Smooth muscle cell (in vitro differentiated cells): ENCODE data around the gene ALK. TPM values are rescaled to one million over a fixed set of nuclear protein-coding genes. Genes with fewer than 3 reads are reported as not detected.

ENCODE experiments used
- DNase-seq: peaks from one replicate; lab custom pipeline; 2025; ENCODE audit not compliant: unreplicated experiment; lab: John Stamatoyannopoulos, UW
- H2AFZ ChIP-seq: fragments of 200-600 bp; sonication (generic); 2 replicates; pipeline ENCODE4 v1.6.0; 2016; ENCODE audit warnings: antibody characterized with exemption, low read depth, mild to moderate bottlenecking
- H3F3A ChIP-seq: fragments of 200-600 bp; sonication (generic); 2 replicates; pipeline ENCODE4 v1.6.0; 2017; ENCODE audit warnings: antibody characterized with exemption, low read depth
- H3K27ac ChIP-seq: fragments of 200-600 bp; sonication (generic); 2 replicates; pipeline ENCODE4 v1.5.1; 2016; ENCODE audit warnings: low read depth, mild to moderate bottlenecking
- H3K27me3 ChIP-seq: fragments of 200-600 bp; sonication (generic); 2 replicates; pipeline ENCODE4 v1.6.1; 2016; ENCODE audit warnings: low read depth, mild to moderate bottlenecking
- H3K36me3 ChIP-seq: fragments of 200-600 bp; sonication (generic); 2 replicates; pipeline ENCODE4 v1.5.1; 2016; ENCODE audit warnings: low read depth
- H3K4me1 ChIP-seq: fragments of 200-600 bp; sonication (generic); 2 replicates; pipeline ENCODE4 v1.5.1; 2016; ENCODE audit warnings: low read depth
- H3K4me2 ChIP-seq: fragments of 200-600 bp; sonication (generic); 2 replicates; pipeline ENCODE4 v1.6.0; 2016; ENCODE audit warnings: mild to moderate bottlenecking
- H3K4me3 ChIP-seq: fragments of 200-600 bp; sonication (generic); 2 replicates; pipeline ENCODE4 v1.5.1; 2016; ENCODE audit warnings: mild to moderate bottlenecking
- H3K79me2 ChIP-seq: fragments of 200-600 bp; sonication (generic); 2 replicates; pipeline ENCODE4 v1.6.0; 2016; ENCODE audit warnings: low read depth, mild to moderate bottlenecking
- H3K9ac ChIP-seq: fragments of 200-600 bp; sonication (generic); 2 replicates; pipeline ENCODE4 v1.6.0; 2016; ENCODE audit warnings: low read depth
- H3K9me3 ChIP-seq: fragments of 200-600 bp; sonication (generic); replicated peaks from 2 replicates; pipeline ENCODE4 v1.5.1; 2016; ENCODE audit warnings: low read depth
- H4K20me1 ChIP-seq: fragments of 200-600 bp; sonication (generic); 2 replicates; pipeline ENCODE4 v1.6.0; 2016; ENCODE audit warnings: low read depth
- WGBS: methylation state at CpG from one replicate; pipeline ENCODE4 v1.1.7; 2016; ENCODE audit warnings: low lambda C conversion rate; 5-methylcytosine and 5-hydroxymethylcytosine counted together
- polyA plus RNA-seq: library from polyadenylated mRNA; unstranded; fragments of >200 nt; fragmentation: Nextera tagmentation; extraction: Ambion mirVana; gene quantifications from 2 replicates; pipeline ENCODE4 v1.2.1, GENCODE V29; 2016
- total RNA-seq: library from RNA; depleted of rRNA; stranded (reverse); fragments of >200 nt; gene quantifications from 2 replicates; pipeline ENCODE4 v1.2.3, GENCODE V29; 2014
- TF ChIP-seq, protein P1 (sequence below): fragments of 200-600 bp; sonication (generic); IDR thresholded peaks from 2 replicates; pipeline ENCODE4 v1.5.1; 2017; ENCODE audit warnings: borderline replicate concordance, mild to moderate bottlenecking, antibody characterized with exemption; ENCODE audit not compliant: insufficient read depth, poor library complexity, severe bottlenecking

The ALK gene
- total and polyA plus RNA-seq, 2 experiments from 2014 or later, result 0.13 to 0.19 TPM

DNA sequence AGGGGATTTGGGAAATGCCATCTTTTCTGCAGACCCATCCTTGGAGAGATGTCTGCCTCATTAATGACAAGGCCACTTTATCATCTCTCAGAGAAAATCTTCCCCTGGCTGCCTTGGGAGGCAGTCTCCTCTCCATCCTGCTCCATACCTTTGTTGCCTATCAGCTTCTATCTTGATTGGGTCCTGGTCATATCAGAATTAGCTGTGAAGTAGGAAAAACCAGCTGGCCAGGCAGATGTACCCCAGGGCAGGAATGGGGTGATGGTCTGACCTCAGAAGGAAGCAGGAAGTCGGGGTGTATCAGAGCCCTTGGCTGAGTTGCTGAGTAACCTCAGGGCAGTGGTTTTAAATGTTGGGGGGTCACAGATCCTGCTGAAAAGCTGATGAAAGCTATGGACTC, 41.3 kb downstream of the ALK start:
- no peak for DNase-seq
- Histone ChIP-seq H3K4me2 (no peak overlapping the region), H3K36me3 (no peaks in the 10 kb centered on the region), H3K4me1 (peaks cover 7% of the 10 kb centered on the region), H3F3A (no peaks in the 10 kb centered on the region), H3K9me3 (no peaks in the 10 kb centered on the region), H4K20me1 (no peaks in the 10 kb centered on the region), H3K27ac (no peak overlapping the region), H3K4me3 (no peak overlapping the region), H3K9ac (no peak overlapping the region), H2AFZ (no peak overlapping the region), H3K79me2 (no peaks in the 10 kb centered on the region), H3K27me3 (peaks cover 20% of the 10 kb centered on the region)
- WGBS, result 83% methylated on average over 1 of the region's 1 CpG
- TF ChIP-seq, protein P1, sequence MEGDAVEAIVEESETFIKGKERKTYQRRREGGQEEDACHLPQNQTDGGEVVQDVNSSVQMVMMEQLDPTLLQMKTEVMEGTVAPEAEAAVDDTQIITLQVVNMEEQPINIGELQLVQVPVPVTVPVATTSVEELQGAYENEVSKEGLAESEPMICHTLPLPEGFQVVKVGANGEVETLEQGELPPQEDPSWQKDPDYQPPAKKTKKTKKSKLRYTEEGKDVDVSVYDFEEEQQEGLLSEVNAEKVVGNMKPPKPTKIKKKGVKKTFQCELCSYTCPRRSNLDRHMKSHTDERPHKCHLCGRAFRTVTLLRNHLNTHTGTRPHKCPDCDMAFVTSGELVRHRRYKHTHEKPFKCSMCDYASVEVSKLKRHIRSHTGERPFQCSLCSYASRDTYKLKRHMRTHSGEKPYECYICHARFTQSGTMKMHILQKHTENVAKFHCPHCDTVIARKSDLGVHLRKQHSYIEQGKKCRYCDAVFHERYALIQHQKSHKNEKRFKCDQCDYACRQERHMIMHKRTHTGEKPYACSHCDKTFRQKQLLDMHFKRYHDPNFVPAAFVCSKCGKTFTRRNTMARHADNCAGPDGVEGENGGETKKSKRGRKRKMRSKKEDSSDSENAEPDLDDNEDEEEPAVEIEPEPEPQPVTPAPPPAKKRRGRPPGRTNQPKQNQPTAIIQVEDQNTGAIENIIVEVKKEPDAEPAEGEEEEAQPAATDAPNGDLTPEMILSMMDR, result no peak

DNA sequence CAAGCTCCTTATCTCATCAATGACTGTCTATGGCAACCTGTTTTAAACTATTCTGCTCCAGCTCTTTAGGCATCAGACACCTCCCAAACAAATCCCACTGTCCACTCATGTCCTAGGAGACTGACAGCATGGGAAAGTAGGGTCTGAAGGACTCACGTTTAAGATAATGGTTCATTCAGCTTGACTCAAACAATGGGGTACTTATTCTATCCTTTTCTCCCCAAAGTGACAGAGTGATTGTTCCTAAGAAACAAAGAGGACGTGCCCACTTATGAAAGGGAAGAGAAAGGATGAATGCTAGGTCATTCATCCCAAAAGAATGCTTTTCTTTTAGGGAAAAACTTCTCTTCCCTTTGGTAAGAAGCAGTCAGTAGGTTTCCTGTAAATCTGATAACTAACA, 41.9 kb downstream of the ALK start:
- Histone ChIP-seq H3K4me1 (peaks cover 7% of the 10 kb centered on the region), H3F3A (no peaks in the 10 kb centered on the region), H3K4me2 (no peak overlapping the region), H3K36me3 (no peaks in the 10 kb centered on the region), H2AFZ (no peak overlapping the region), H4K20me1 (no peaks in the 10 kb centered on the region), H3K27me3 (peaks cover 20% of the 10 kb centered on the region), H3K4me3 (no peak overlapping the region), H3K9me3 (no peaks in the 10 kb centered on the region), H3K79me2 (no peaks in the 10 kb centered on the region), H3K27ac (no peak overlapping the region), H3K9ac (no peak overlapping the region)
- TF ChIP-seq, protein P1, result no peak
- no peak for DNase-seq
- WGBS, result 74% methylated on average over 2 of the region's 2 CpGs

DNA sequence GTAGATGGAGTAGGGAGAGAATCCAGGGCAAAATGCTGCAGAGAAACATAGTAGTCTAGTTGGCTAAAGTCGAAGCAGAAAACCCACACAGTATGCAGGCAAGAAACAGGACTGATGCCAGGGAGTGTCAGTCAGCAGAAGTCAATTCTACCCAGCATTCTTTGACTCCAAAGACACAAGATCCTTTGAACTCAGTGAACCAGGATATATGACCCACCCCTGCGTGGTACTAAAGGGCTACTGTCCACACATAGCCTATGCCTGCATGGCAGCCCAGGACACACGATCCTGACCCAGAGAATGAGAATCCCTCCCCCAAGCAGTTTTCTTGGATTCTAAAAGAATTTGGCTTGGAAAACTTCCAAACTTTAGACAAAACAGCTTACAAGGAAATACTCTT, 42.5 kb downstream of the ALK start:
- H3K27me3 ChIP-seq, result peaks cover 20% of the 10 kb centered on the region
- H3K79me2 ChIP-seq, result no peaks in the 10 kb centered on the region
- H3K36me3 ChIP-seq, result no peaks in the 10 kb centered on the region
- H2AFZ ChIP-seq, result no peak overlapping the region
- H3K4me1 ChIP-seq, result peaks cover 7% of the 10 kb centered on the region
- no peak overlapping the region for H3K4me3 ChIP-seq
- no peaks in the 10 kb centered on the region for H3F3A ChIP-seq
- DNase-seq, result no peak
- no peaks in the 10 kb centered on the region for H3K9me3 ChIP-seq
- 82% methylated on average over 3 of the region's 3 CpGs for WGBS
- H3K27ac ChIP-seq, result no peak overlapping the region
- no peak overlapping the region for H3K9ac ChIP-seq
- TF ChIP-seq, protein P1, result no peak
- H3K4me2 ChIP-seq, result no peak overlapping the region
- H4K20me1 ChIP-seq, result no peaks in the 10 kb centered on the region

DNA sequence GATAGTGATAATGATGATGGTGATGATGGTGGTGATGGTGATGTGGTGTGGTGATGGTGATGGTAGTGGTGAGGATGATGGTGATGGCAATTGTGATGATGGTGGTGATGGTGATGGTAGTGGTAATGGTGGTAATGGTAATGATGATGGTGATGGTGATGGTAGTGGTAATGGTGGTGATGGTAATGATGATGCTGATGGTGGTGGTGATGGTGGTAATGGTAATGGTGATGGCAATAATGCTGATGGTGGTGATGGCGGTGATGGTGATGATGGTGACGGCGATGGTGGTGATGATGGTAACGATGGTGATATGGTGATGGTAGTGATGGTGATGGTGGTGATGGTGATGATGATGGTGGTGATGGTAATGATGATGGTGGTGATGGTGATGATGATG, 45.0 kb downstream of the ALK start:
- Histone ChIP-seq H3K79me2 (no peaks in the 10 kb centered on the region), H3K4me1 (peaks cover 7% of the 10 kb centered on the region), H4K20me1 (no peaks in the 10 kb centered on the region), H3K27ac (no peak overlapping the region), H3K4me2 (no peak overlapping the region), H3F3A (no peaks in the 10 kb centered on the region), H3K27me3 (peaks cover 29% of the 10 kb centered on the region), H3K4me3 (no peak overlapping the region), H3K36me3 (no peaks in the 10 kb centered on the region), H3K9me3 (no peaks in the 10 kb centered on the region), H3K9ac (no peak overlapping the region), H2AFZ (no peak overlapping the region)
- TF ChIP-seq, protein P1, result no peak
- DNase-seq, result no peak
- 93% methylated on average over 4 of the region's 4 CpGs for WGBS
